GM10266 (cell line): ENCODE data around the gene CKB.

Experiments used
- DNase-seq: peaks from one replicate; pipeline ENCODE4 v3.0.0; 2012; ENCODE audit errors: extremely low spot score
- TF ChIP-seq, protein P1 (sequence below): IDR thresholded peaks from 2 replicates; pipeline ENCODE4 v1.5.1; 2012; ENCODE audit warnings: mild to moderate bottlenecking, low read depth; ENCODE audit not compliant: control insufficient read depth, insufficient read depth; ENCODE audit errors: missing control alignments

The CKB gene

DNA sequence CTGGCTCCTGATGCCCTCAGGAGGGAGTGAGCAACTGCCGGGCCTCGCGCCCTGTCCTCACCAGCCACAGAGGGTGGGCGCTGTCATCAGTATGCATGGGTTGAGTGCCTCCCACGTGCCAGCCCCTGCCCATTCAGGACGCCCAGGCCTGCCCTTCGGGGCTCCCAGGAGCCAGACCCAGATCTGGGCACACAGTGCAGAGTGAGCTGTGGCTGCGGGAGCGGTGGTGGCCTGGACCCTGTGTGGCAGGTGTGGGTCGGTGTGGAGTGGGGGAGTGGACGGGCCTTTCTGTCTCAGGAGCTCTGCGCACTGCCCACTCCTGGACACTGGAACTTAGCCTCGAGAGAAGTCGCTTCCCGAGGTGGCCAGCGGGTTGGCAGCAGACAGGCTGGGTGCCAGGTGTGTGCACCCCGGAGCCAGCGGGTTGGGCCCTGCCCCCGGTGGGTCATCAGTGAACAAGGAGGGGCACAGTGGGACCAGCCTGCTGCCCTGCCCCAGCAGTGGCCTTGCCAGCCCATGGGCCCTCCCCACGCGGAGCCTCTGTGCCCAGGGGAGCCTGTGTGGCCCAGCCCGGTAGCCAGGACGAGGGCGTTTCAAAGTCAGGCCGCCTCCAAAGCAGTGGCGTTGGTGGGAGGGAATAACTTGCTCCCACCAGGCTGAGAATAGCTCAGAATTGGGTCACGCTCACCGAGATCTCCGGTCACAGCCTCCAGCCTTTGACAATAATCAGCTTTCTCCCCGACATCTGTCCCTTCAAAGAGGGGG, 15.8 kb upstream of the CKB start:
- no peak for DNase-seq
- TF ChIP-seq, protein P1, sequence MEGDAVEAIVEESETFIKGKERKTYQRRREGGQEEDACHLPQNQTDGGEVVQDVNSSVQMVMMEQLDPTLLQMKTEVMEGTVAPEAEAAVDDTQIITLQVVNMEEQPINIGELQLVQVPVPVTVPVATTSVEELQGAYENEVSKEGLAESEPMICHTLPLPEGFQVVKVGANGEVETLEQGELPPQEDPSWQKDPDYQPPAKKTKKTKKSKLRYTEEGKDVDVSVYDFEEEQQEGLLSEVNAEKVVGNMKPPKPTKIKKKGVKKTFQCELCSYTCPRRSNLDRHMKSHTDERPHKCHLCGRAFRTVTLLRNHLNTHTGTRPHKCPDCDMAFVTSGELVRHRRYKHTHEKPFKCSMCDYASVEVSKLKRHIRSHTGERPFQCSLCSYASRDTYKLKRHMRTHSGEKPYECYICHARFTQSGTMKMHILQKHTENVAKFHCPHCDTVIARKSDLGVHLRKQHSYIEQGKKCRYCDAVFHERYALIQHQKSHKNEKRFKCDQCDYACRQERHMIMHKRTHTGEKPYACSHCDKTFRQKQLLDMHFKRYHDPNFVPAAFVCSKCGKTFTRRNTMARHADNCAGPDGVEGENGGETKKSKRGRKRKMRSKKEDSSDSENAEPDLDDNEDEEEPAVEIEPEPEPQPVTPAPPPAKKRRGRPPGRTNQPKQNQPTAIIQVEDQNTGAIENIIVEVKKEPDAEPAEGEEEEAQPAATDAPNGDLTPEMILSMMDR = no peak

GRCh38 chr14:103537175-103537990, 14.8 kb upstream of the CKB start:
- TF ChIP-seq, protein P1 = no peak
- no peak for DNase-seq

- DNase-seq = no peak
- TF ChIP-seq, protein P1 = no peak
Measured at GRCh38 chr14:103536693-103537092, 14.1 kb upstream of the CKB start.

DNA sequence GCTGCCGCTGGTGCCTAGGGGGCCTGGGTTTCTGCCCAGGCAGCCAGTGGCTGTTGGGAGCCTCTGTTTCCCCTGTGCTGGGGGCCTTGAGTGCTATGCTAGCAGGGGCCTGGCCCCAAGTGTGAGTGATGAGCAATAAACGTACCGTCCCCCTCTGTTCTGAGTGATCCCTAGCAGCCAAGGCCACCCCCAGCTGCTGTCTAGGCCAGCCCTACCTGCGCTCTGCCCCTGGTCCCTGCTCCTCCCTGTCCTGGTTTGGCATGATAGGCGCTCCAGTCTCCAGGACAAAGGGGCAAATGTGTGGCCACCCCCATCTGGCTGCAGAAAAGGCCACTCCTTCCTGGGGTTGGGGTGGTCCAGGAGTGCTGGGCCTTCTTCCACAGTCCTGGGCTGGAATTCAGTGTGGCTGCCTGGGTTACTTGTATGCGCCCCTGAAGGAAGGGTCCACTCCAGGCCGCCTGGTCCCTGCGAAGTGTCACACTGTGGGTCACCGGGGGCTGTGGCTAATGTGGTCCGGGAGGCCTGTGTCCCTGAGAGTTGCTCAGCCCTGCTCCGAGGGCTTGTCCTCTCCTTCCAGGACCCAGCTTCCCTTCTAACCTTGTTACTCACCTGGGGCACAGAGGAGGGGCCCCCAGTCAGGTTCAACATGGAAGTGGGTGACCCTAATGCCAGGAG, 13.4 kb upstream of the CKB start:
- TF ChIP-seq, protein P1 = no peak

DNA sequence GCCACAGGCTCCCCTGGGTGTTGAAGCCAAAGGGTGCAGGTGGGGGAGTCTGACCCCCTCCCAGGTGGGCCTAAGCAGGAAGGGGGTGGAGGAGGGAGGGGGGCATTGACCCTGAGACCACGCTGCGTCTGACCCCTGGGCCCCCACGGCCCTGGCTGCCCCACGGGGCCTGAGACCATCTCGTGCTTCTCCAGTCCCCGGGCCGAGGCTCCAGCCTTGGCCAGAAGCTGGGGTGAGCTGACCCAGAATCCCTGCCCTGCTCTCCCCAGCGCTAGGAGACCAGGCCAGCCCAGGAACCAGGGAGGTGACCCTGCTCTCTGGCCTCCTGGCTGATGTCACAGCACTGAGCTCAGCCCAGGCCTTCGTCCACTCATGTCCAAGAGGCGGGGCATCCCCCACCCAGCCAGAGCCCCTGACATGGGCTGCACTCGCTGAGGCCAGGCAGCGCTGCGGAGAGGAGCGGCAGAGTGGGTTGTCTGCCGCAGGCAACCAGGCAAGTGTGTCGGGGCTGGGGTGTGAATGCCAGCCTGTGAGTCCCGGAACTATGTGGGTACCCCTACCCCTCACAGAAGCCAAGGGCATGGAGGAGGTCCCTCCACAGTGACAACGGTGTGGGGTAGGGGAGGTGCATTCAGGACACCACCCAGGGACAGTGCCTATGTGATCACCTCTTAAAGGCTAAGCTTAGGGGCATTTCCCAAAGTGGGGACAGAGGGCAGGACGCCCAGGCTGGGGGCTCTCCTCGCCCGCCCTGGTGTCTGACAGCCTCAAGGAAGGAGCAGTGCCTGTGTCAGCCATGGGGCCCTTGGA, 12.7 kb upstream of the CKB start:
- no peak for DNase-seq
- TF ChIP-seq, protein P1 = no peak

More for the DNA sequence above, 13.4 kb upstream of the CKB start:
- no peak for DNase-seq

GRCh38 chr14:103534576-103535061, 12.0 kb upstream of the CKB start:
- no peak for DNase-seq
- TF ChIP-seq, protein P1 = no peak
